Neuronal stem cell (in vitro differentiated cells): ENCODE data around the gene TGFB1.

Source experiments
- DNase-seq: peaks from one replicate; pipeline ENCODE4 v3.0.0-alpha.2; 2013; ENCODE audit warnings: low spot score
- H2AFZ ChIP-seq: one replicate; pipeline ENCODE4 v1.6.1; 2013; ENCODE audit warnings: mild to moderate bottlenecking, low read length, inconsistent platforms
- H2AK5ac ChIP-seq: 2 replicates; pipeline ENCODE4 v1.6.1; 2013; ENCODE audit warnings: low read depth, mild to moderate bottlenecking, inconsistent platforms, low read length, moderate library complexity, mixed read lengths
- H2BK120ac ChIP-seq: 2 replicates; pipeline ENCODE4 v1.6.1; 2013; ENCODE audit warnings: low read depth, mild to moderate bottlenecking, inconsistent platforms, low read length, moderate library complexity, mixed read lengths
- H2BK12ac ChIP-seq: one replicate; pipeline ENCODE4 v1.6.1; 2013; ENCODE audit warnings: low read length, inconsistent platforms
- H2BK15ac ChIP-seq: 2 replicates; pipeline ENCODE4 v1.6.1; 2013; ENCODE audit warnings: mild to moderate bottlenecking, low read length, inconsistent platforms, mixed read lengths
- H2BK5ac ChIP-seq: one replicate; pipeline ENCODE4 v1.6.1; 2013; ENCODE audit warnings: inconsistent platforms, mild to moderate bottlenecking, low read length, moderate library complexity
- H3K14ac ChIP-seq: one replicate; pipeline ENCODE4 v1.6.1; 2013; ENCODE audit warnings: low read length, inconsistent platforms
- H3K18ac ChIP-seq: 2 replicates; pipeline ENCODE4 v1.6.1; 2013; ENCODE audit warnings: low read length, inconsistent platforms
- H3K23ac ChIP-seq: 2 replicates; pipeline ENCODE4 v1.6.1; 2013; ENCODE audit warnings: low read depth, mild to moderate bottlenecking, mixed read lengths, low read length, inconsistent platforms; ENCODE audit not compliant: poor library complexity
- H3K27ac ChIP-seq: replicated peaks from 3 replicates; pipeline ENCODE4 v1.5.1; 2013; ENCODE audit warnings: low read length, inconsistent platforms
- H3K27me3 ChIP-seq, 3 experiments: 2 replicates each; pipeline ENCODE4 v1.6.1; 2013; ENCODE audit warnings: low read length in 3 of 3, mild to moderate bottlenecking in 2 of 3, inconsistent platforms in 1 of 3, low read depth in 1 of 3, mixed read lengths in 1 of 3, moderate library complexity in 1 of 3; ENCODE audit not compliant: control insufficient read depth in 3 of 3, insufficient read depth in 3 of 3
- H3K36me3 ChIP-seq, 2 donors: replicated peaks in 1 of 2; 2 replicates each; pipeline ENCODE4 v1.6.1; 2013; ENCODE audit warnings: low read length in 2 of 2; ENCODE audit not compliant: control insufficient read depth in 2 of 2, insufficient read depth in 2 of 2
- H3K4ac ChIP-seq: 2 replicates; pipeline ENCODE4 v1.6.1; 2013; ENCODE audit warnings: inconsistent platforms, mild to moderate bottlenecking, low read length, moderate library complexity
- H3K4me1 ChIP-seq, 2 donors: 1 replicate in 1 of 2; 2 replicates in 1 of 2; pipeline ENCODE4 v1.6.1; 2013; ENCODE audit warnings: low read length in 2 of 2, low read depth in 1 of 2; ENCODE audit not compliant: control insufficient read depth in 2 of 2, insufficient read depth in 1 of 2
- H3K4me2 ChIP-seq: one replicate; pipeline ENCODE4 v1.6.1; 2013; ENCODE audit warnings: mild to moderate bottlenecking, low read length, inconsistent platforms; ENCODE audit not compliant: insufficient read depth, poor library complexity, severe bottlenecking
- H3K4me3 ChIP-seq, 2 donors: 2 replicates each; pipeline ENCODE4 v1.5.1; 2013; ENCODE audit warnings: low read length in 2 of 2, mild to moderate bottlenecking in 2 of 2, inconsistent platforms in 1 of 2, moderate library complexity in 1 of 2
- H3K79me1 ChIP-seq: one replicate; pipeline ENCODE4 v1.6.1; 2013; ENCODE audit warnings: low read depth, mild to moderate bottlenecking, inconsistent platforms, low read length, moderate library complexity
- H3K9ac ChIP-seq: one replicate; pipeline ENCODE4 v1.6.1; 2013; ENCODE audit warnings: mild to moderate bottlenecking, low read depth, low read length, inconsistent platforms; ENCODE audit not compliant: poor library complexity
- H3K9me3 ChIP-seq, 2 donors: replicated peaks in 1 of 2; 2 replicates each; pipeline versions ENCODE3 to v1.6.1; 2013; ENCODE audit warnings: low read length in 2 of 2, mild to moderate bottlenecking in 2 of 2, inconsistent platforms in 1 of 2, low read depth in 1 of 2, mixed read lengths in 1 of 2, moderate library complexity in 1 of 2; ENCODE audit not compliant: control insufficient read depth in 2 of 2, insufficient read depth in 1 of 2
- H4K8ac ChIP-seq: one replicate; pipeline ENCODE4 v1.6.1; 2013; ENCODE audit warnings: low read depth, mild to moderate bottlenecking, inconsistent platforms, low read length, moderate library complexity
- H4K91ac ChIP-seq: one replicate; pipeline ENCODE4 v1.6.1; 2013; ENCODE audit warnings: low read length, low read depth, mild to moderate bottlenecking, inconsistent platforms; ENCODE audit not compliant: poor library complexity
- WGBS, 2 donors: extraction: QIAGEN DNeasy Blood & Tissue Kit; methylation state at CpG; one replicate each; pipeline ENCODE4 v1.1.7; 2013; ENCODE audit warnings: missing lambda C conversion rate in 2 of 2, mixed read lengths in 1 of 2; ENCODE audit not compliant: insufficient read length in 2 of 2, insufficient replicate concordance in 1 of 2; ENCODE audit errors: extremely low coverage in 2 of 2; 5-methylcytosine and 5-hydroxymethylcytosine counted together

The TGFB1 gene

GRCh38 chr19:41376241-41376997 lies 22.7 kb upstream of the TGFB1 start, which contains the start of gene TMEM91:
TMEM91 (plus strand) TSS chr19:41376533; CDS start chr19:41378310, 1,777 bp downstream.
- Histone ChIP-seq H3K18ac (peak within 1 kb of the TSS; percentile 87), H3K4me1 (peaks cover 0 to 7% of the 10 kb centered on the region in 2 donors), H3K4me2 (peak within 1 kb of the TSS; percentile 82), H3K4me3 (peak within 1 kb of the TSS in 1 of 2 donors; percentile 87), H3K9ac (peak within 1 kb of the TSS; percentile 88), H4K8ac (no peak within 1 kb of the TSS), H3K23ac (no peak within 1 kb of the TSS), H3K79me1 (no peaks in the 10 kb centered on the region), H3K27me3 (peaks cover 0 to 3% (median 0%) of the 10 kb centered on the region in 3 experiments), H4K91ac (no peak within 1 kb of the TSS), H3K9me3 (no peaks in the 10 kb centered on the region), H2BK5ac (no peak within 1 kb of the TSS), H3K4ac (no peak within 1 kb of the TSS), H3K36me3 (peaks cover 0 to 13% of the 10 kb centered on the region in 2 donors), H2BK15ac (no peak within 1 kb of the TSS), H2BK12ac (no peak within 1 kb of the TSS), H2AFZ (no peak within 1 kb of the TSS), H3K27ac (no peak within 1 kb of the TSS), H3K14ac (peak within 1 kb of the TSS; percentile 44), H2AK5ac (no peak within 1 kb of the TSS), H2BK120ac (no peak within 1 kb of the TSS)
- no CpG with 5 or more reads among the region's 47 CpGs for WGBS, 2 donors
- no peak for DNase-seq

GRCh38 chr19:41373993-41374392 lies 20.3 kb upstream of the TGFB1 start:
- Histone ChIP-seq H3K23ac (no peak overlapping the region), H2AK5ac (no peak overlapping the region), H4K91ac (no peak overlapping the region), H4K8ac (no peak overlapping the region), H3K9me3 (no peaks in the 10 kb centered on the region), H3K36me3 (peaks cover 0 to 9% of the 10 kb centered on the region in 2 donors), H2BK120ac (no peak overlapping the region), H3K4me2 (no peak overlapping the region), H2BK12ac (no peak overlapping the region), H3K4ac (no peak overlapping the region), H3K4me1 (peaks cover 0 to 7% of the 10 kb centered on the region in 2 donors), H3K18ac (no peak overlapping the region), H3K9ac (no peak overlapping the region), H3K27ac (no peak overlapping the region), H2BK5ac (no peak overlapping the region), H3K14ac (no peak overlapping the region), H2BK15ac (no peak overlapping the region), H3K27me3 (peaks cover 0 to 3% (median 0%) of the 10 kb centered on the region in 3 experiments), H2AFZ (no peak overlapping the region), H3K4me3 (no peak overlapping the region), H3K79me1 (no peaks in the 10 kb centered on the region)
- no peak for DNase-seq
- WGBS, 2 donors, result no CpG with 5 or more reads among the region's 12 CpGs

- Histone ChIP-seq H2AFZ (no peak overlapping the region), H2BK12ac (no peak overlapping the region), H3K18ac (no peak overlapping the region), H3K27ac (no peak overlapping the region), H3K4ac (no peak overlapping the region), H3K79me1 (peaks cover 1% of the 10 kb centered on the region), H3K27me3 (peaks cover 0 to 3% (median 0%) of the 10 kb centered on the region in 3 experiments), H3K14ac (no peak overlapping the region), H3K23ac (no peak overlapping the region), H3K9me3 (no peaks in the 10 kb centered on the region), H2BK5ac (no peak overlapping the region), H3K4me1 (peaks cover 0 to 7% of the 10 kb centered on the region in 2 donors), H2AK5ac (no peak overlapping the region), H3K9ac (no peak overlapping the region), H3K4me2 (no peak overlapping the region), H3K4me3 (no peak overlapping the region), H4K91ac (no peak overlapping the region), H3K36me3 (peaks cover 0 to 8% of the 10 kb centered on the region in 2 donors), H2BK15ac (no peak overlapping the region), H2BK120ac (no peak overlapping the region), H4K8ac (no peak overlapping the region)
- WGBS, 2 donors, result no CpG with 5 or more reads among the region's 2 CpGs
- DNase-seq, result no peak
Measured at GRCh38 chr19:41372501-41372900, 18.8 kb upstream of the TGFB1 start.

- Histone ChIP-seq H2AFZ (no peak overlapping the region), H2BK120ac (no peak overlapping the region), H3K4me1 (peaks cover 0 to 2% of the 10 kb centered on the region in 2 donors), H4K91ac (no peak overlapping the region), H3K27ac (no peak overlapping the region), H3K9me3 (no peaks in the 10 kb centered on the region), H3K23ac (no peak overlapping the region), H2AK5ac (no peak overlapping the region), H2BK15ac (no peak overlapping the region), H3K9ac (no peak overlapping the region), H3K18ac (no peak overlapping the region), H3K4me2 (no peak overlapping the region), H3K79me1 (peaks cover 1% of the 10 kb centered on the region), H3K27me3 (no peaks in the 10 kb centered on the region), H3K14ac (no peak overlapping the region), H3K4ac (no peak overlapping the region), H2BK5ac (no peak overlapping the region), H2BK12ac (no peak overlapping the region), H3K4me3 (no peak overlapping the region), H3K36me3 (peaks cover 0 to 8% of the 10 kb centered on the region in 2 donors), H4K8ac (no peak overlapping the region)
- DNase-seq, result no peak
- no CpG with 5 or more reads among the region's 8 CpGs for WGBS, 2 donors
Measured at GRCh38 chr19:41371541-41371940, 17.8 kb upstream of the TGFB1 start.
